Prostate gland (tissue), 2 donors: ENCODE data around the gene COX8C. TPM values are rescaled to one million over a fixed set of nuclear protein-coding genes. Genes with fewer than 3 reads are reported as not detected.

Experiments
- DNase-seq: peaks from one replicate; pipeline ENCODE4 v3.0.0-alpha.2; 2019; ENCODE audit warnings: low spot score
- H3K27ac ChIP-seq, 2 donors: fragments of 200-600 bp; sonication (generic); 2 replicates each; pipeline ENCODE4 v1.5.1; 2017 to 2019
- H3K27me3 ChIP-seq: fragments of 200-600 bp; sonication (generic); replicated peaks from 2 replicates; pipeline ENCODE4 v1.5.1; 2019; ENCODE audit not compliant: insufficient read depth
- H3K36me3 ChIP-seq, 2 donors: fragments of 200-600 bp; sonication (generic); 1 replicate in 1 of 2; 2 replicates in 1 of 2; pipeline versions ENCODE4 v1.5.1 to v1.8.1; 2017 to 2019
- H3K4me1 ChIP-seq: fragments of 200-600 bp; sonication (generic); replicated peaks from 2 replicates; pipeline ENCODE4 v1.5.1; 2019
- H3K4me3 ChIP-seq, 2 donors: fragments of 200-600 bp; sonication (generic); 2 replicates each; pipeline ENCODE4 v1.5.1; 2017 to 2019
- H3K9me3 ChIP-seq: fragments of 200-600 bp; sonication (generic); 2 replicates; pipeline ENCODE4 v1.5.1; 2017
- POLR2A ChIP-seq: fragments of 450-650 bp; IDR thresholded peaks from one replicate; pipeline ENCODE4 v1.6.1; 2016; ENCODE audit warnings: antibody characterized with exemption, mild to moderate bottlenecking
- POLR2AphosphoS5 ChIP-seq: sonication (generic); formaldehyde crosslinking; IDR thresholded peaks from one replicate; pipeline ENCODE4 v1.6.1; 2017; ENCODE audit warnings: antibody characterized with exemption
- WGBS: methylation state at CpG from one replicate; pipeline ENCODE4 v1.1.5; 2018; 5-methylcytosine and 5-hydroxymethylcytosine counted together
- intact Hi-C: fragments of 100-400 bp; cut with DNase I; formaldehyde crosslinking; loops from one replicate; pipeline ENCODE4 v1.14.2; 2022
- total RNA-seq, 2 donors: library from RNA; depleted of rRNA; stranded (reverse); fragments of >200 nt; gene quantifications; one replicate each; pipeline ENCODE4 v1.1.0, GENCODE V29; 2016
- TF ChIP-seq, protein P1 (sequence below), 4 experiments: fragments of 200-600 bp in 2 of 4; fragments of 450-650 bp in 2 of 4; sonication (generic) in 2 of 4; IDR thresholded peaks; 1 replicate in 3 of 4; 2 replicates in 1 of 4; pipeline ENCODE4 v1.5.1; 2016 to 2019; ENCODE audit warnings: antibody characterized with exemption in 4 of 4, mild to moderate bottlenecking in 2 of 4, moderate library complexity in 2 of 4

The COX8C gene
- total RNA-seq, 2 donors from 2014 or later, result 10.8 TPM; not detected in 1

- Histone ChIP-seq H3K27me3 (no peaks in the 10 kb centered on the region), H3K36me3 (no peaks in the 10 kb centered on the region), H3K9me3 (no peaks in the 10 kb centered on the region), H3K4me3 (no peak overlapping the region), H3K4me1 (no peaks in the 10 kb centered on the region), H3K27ac (no peak overlapping the region)
- intact Hi-C loops, result no loop called here
- WGBS, result 99% methylated on average over 4 of the region's 4 CpGs
- no peak for TF ChIP-seq POLR2A
- no peak for TF ChIP-seq POLR2AphosphoS5
- TF ChIP-seq, protein P1, sequence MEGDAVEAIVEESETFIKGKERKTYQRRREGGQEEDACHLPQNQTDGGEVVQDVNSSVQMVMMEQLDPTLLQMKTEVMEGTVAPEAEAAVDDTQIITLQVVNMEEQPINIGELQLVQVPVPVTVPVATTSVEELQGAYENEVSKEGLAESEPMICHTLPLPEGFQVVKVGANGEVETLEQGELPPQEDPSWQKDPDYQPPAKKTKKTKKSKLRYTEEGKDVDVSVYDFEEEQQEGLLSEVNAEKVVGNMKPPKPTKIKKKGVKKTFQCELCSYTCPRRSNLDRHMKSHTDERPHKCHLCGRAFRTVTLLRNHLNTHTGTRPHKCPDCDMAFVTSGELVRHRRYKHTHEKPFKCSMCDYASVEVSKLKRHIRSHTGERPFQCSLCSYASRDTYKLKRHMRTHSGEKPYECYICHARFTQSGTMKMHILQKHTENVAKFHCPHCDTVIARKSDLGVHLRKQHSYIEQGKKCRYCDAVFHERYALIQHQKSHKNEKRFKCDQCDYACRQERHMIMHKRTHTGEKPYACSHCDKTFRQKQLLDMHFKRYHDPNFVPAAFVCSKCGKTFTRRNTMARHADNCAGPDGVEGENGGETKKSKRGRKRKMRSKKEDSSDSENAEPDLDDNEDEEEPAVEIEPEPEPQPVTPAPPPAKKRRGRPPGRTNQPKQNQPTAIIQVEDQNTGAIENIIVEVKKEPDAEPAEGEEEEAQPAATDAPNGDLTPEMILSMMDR (IDR thresholded peaks at IDR 0.05), result no peak
- DNase-seq, result no peak
Observed at GRCh38 chr14:93337143-93337753, 9.7 kb upstream of the COX8C start.

GRCh38 chr14:93337884-93338283, 9.1 kb upstream of the COX8C start:
- intact Hi-C loops, result no loop called here
- TF ChIP-seq POLR2AphosphoS5 (no peak), POLR2A (no peak)
- TF ChIP-seq, protein P1 (IDR thresholded peaks at IDR 0.05), result no peak

GRCh38 chr14:93343266-93343665, 3.7 kb upstream of the COX8C start:
- TF ChIP-seq POLR2AphosphoS5 (no peak), POLR2A (no peak)
- TF ChIP-seq, protein P1 (IDR thresholded peaks at IDR 0.05), result no peak
- intact Hi-C loops, result no loop called here
- DNase-seq, result no peak
- Histone ChIP-seq H3K36me3 (no peaks in the 10 kb centered on the region), H3K9me3 (no peaks in the 10 kb centered on the region), H3K4me1 (no peaks in the 10 kb centered on the region), H3K27me3 (no peaks in the 10 kb centered on the region), H3K4me3 (no peak overlapping the region), H3K27ac (no peak overlapping the region)
- WGBS, result 24% methylated on average over 1 of the region's 1 CpG

More at GRCh38 chr14:93337884-93338283, 9.1 kb upstream of the COX8C start:
- no peaks in the 10 kb centered on the region for H3K36me3 ChIP-seq
- H3K9me3 ChIP-seq, result no peaks in the 10 kb centered on the region
- no peak overlapping the region for H3K27ac ChIP-seq
- H3K4me3 ChIP-seq, result no peak overlapping the region
- H3K27me3 ChIP-seq, result no peaks in the 10 kb centered on the region
- 95% methylated on average over 6 of the region's 7 CpGs for WGBS
- no peak for DNase-seq
- H3K4me1 ChIP-seq, result no peaks in the 10 kb centered on the region

DNA sequence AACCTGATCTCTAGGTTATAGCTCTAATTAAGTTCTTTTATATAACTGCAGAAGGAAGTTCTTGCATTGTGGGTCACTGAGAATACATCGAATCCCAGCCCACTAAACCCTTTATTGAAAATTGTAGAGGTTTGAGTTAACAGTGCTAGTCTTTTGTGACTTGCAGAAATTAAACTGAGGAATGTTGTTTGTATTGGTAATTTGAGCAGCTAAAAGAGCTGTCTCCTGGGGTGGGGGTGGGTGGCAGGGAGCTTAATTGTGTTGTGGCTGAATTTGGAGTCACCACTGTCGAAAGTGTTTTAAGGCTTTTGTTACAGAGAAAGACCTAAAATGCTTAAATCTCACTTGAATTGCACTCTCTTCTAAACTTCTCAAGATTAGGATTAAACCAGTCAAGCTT, 3.2 kb upstream of the COX8C start:
- no peaks in the 10 kb centered on the region for H3K9me3 ChIP-seq
- TF ChIP-seq, protein P1 (IDR thresholded peaks at IDR 0.05), result no peak
- TF ChIP-seq POLR2AphosphoS5 (no peak), POLR2A (no peak)
- no peak for DNase-seq
- no peaks in the 10 kb centered on the region for H3K36me3 ChIP-seq
- no peak overlapping the region for H3K4me3 ChIP-seq
- H3K27ac ChIP-seq, result no peak overlapping the region
- intact Hi-C loops, result no loop called here
- H3K27me3 ChIP-seq, result no peaks in the 10 kb centered on the region
- no peaks in the 10 kb centered on the region for H3K4me1 ChIP-seq
- 33% methylated on average over 2 of the region's 2 CpGs for WGBS

DNA sequence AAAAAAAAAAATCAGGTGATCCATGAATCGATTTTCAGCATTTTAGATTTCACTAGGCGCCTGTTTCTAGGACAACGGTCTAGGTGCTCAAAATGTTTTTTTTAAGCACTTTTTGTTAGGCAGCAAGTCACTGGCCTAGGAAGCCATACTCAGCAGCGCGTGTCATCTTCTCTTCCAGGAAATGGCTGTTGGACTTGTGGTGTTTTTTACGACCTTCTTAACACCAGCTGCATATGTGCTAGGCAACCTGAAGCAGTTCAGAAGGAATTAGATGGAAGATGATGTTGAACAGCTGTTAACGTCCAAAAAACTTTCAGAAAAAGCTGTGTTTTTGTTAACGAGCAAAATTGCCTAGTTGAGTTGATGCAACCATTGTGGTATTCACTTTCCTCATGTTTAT, 868 bp downstream of the COX8C start:
- 88% methylated on average over 8 of the region's 8 CpGs for WGBS
- no peaks in the 10 kb centered on the region for H3K9me3 ChIP-seq
- no peak for TF ChIP-seq POLR2AphosphoS5
- no peak for TF ChIP-seq POLR2A
- TF ChIP-seq, protein P1 (IDR thresholded peaks at IDR 0.05), result no peak
- no peaks in the 10 kb centered on the region for H3K4me1 ChIP-seq
- no peak overlapping the region for H3K27ac ChIP-seq
- intact Hi-C loops, result no loop called here
- no peak overlapping the region for H3K4me3 ChIP-seq
- no peak for DNase-seq
- no peaks in the 10 kb centered on the region for H3K27me3 ChIP-seq
- H3K36me3 ChIP-seq, result no peaks in the 10 kb centered on the region
